Nephron (organoid): Measurements from ENCODE around the gene HDAC5.
"Not testable (repeated sequence)": the region's sequence is repeated elsewhere in the genome, so short reads cannot be mapped to it uniquely, and the experiment has no call there.

ENCODE experiments used
- H3K27ac Mint-ChIP-seq, 3 experiments: 2 replicates each; pipeline ENCODE4 v1.8.0; 2020; ENCODE audit warnings: mixed read lengths in 3 of 3, mild to moderate bottlenecking in 2 of 3, moderate library complexity in 1 of 3
- H3K27me3 Mint-ChIP-seq: 2 replicates; pipeline ENCODE4 v1.8.0; 2021; ENCODE audit warnings: low read depth, mild to moderate bottlenecking, moderate library complexity, mixed read lengths
- H3K36me3 Mint-ChIP-seq: 2 replicates; pipeline ENCODE4 v1.8.0; 2020; ENCODE audit warnings: low read depth, mixed read lengths
- H3K4me1 Mint-ChIP-seq: 2 replicates; pipeline ENCODE4 v1.8.0; 2020; ENCODE audit warnings: mixed read lengths
- H3K4me3 Mint-ChIP-seq, 3 experiments: 2 replicates each; pipeline ENCODE4 v1.8.0; 2020; ENCODE audit warnings: mild to moderate bottlenecking in 3 of 3, mixed read lengths in 3 of 3, moderate library complexity in 2 of 3
- H3K9me3 Mint-ChIP-seq: 2 replicates; pipeline ENCODE4 v1.8.0; 2020; ENCODE audit warnings: mixed read lengths
- TF ChIP-seq, protein P1 (sequence below), 3 experiments: fragments of 200-600 bp; sonication (generic); IDR thresholded peaks; one replicate each; pipeline ENCODE4 v1.5.0; 2021; ENCODE audit warnings: antibody characterized with exemption in 3 of 3; ENCODE audit not compliant: unreplicated experiment in 3 of 3

The HDAC5 gene

DNA sequence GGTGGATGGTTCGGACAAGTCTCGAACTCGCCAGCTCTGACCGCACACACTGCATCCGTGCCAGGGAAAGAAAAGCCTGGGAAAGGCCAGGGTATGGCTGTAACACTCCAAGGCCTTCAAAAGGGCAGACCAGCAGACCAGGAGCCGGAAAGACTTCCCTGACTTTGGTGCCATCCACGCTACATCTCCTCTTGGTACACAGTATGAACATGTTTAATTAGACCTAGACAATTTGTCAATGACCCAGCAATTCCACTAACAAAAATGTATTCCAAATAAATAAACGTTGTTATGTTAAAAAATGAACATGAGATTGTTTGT, 637 bp upstream of the HDAC5 start:
- peak overlapping the region; percentile 95 to 96 (median 96) for H3K4me3 Mint-ChIP-seq
- no peaks in the 10 kb centered on the region for H3K9me3 Mint-ChIP-seq
- peak overlapping the region; percentile 90 to 97 (median 94) for H3K27ac Mint-ChIP-seq
- TF ChIP-seq, protein P1, sequence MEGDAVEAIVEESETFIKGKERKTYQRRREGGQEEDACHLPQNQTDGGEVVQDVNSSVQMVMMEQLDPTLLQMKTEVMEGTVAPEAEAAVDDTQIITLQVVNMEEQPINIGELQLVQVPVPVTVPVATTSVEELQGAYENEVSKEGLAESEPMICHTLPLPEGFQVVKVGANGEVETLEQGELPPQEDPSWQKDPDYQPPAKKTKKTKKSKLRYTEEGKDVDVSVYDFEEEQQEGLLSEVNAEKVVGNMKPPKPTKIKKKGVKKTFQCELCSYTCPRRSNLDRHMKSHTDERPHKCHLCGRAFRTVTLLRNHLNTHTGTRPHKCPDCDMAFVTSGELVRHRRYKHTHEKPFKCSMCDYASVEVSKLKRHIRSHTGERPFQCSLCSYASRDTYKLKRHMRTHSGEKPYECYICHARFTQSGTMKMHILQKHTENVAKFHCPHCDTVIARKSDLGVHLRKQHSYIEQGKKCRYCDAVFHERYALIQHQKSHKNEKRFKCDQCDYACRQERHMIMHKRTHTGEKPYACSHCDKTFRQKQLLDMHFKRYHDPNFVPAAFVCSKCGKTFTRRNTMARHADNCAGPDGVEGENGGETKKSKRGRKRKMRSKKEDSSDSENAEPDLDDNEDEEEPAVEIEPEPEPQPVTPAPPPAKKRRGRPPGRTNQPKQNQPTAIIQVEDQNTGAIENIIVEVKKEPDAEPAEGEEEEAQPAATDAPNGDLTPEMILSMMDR (IDR thresholded peaks at IDR 0.05; ENCODE audit: unreplicated experiment in 3 of 3) = no peak
- peaks cover 36% of the 10 kb centered on the region for H3K4me1 Mint-ChIP-seq
- no peaks in the 10 kb centered on the region for H3K27me3 Mint-ChIP-seq
- no peaks in the 10 kb centered on the region for H3K36me3 Mint-ChIP-seq

DNA sequence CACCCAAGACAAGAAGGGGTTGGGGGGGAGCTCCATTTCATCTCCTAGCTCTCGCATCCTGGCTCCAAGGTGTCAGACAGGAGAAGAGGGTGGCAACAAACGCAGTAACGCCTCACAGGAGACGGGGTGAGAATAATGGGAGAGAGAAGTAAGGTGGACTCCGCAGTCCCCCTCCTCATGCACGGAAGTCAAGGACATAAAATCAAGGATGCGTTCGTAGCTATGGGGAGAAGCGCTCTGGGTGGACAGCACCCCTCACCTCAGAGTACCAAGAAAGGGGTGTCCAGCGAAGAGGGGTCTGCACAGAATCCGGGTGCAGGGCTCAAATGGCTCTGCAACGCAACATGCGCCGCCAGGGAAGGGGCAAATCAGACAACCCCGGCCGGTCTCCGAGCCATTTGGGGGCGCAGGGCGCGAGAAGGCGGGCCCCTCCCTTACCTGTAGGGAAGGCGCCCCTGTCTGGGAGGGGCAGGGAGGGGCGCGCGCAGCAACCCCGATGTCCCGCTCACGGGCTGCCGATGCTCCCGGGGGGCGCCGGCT, 555 bp downstream of the HDAC5 start:
- Mint-ChIP-seq H3K4me1 (peaks cover 46% of the 10 kb centered on the region), H3K9me3 (no peaks in the 10 kb centered on the region)
- TF ChIP-seq, protein P1 (IDR thresholded peaks at IDR 0.05; ENCODE audit: unreplicated experiment in 3 of 3) = no peak

DNA sequence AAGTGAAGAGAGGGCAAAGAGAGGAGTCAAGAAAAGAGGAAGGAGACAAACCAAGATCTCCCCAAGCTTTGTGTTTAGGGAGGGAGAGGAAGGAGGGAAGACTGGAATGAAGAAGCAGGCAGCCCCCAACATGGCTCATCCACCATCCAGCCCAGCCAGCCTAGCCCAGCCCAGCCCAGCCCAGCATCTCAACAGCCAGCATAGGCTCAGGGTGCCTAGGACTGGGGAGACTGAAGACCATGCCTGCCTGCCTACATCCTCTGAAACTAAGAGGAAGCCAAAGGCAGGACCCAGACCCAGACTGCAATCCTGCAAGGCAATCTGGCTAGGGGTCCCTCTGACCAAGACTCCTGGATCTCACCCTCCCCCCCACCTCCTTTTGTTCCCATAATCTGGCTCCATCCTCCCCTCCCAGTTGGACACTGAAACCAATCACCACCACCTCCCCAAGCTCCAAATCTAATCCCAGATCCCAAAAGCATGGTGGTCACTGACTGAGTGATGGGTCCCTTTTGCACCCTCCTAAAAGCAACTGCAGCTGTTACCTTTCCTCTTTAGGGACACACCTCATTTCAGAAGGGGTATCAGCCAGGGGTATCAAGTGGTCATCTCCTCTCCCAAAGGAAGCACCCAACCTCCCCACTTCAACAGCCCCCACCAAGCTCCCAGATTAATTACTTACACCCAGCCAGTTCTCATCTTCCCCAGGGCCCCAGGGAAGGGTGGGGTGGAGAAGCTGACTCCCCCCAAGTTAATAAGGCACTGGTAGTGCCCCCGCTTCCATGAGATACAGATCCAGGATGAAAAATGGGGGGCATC, 1.2 kb downstream of the HDAC5 start:
- H3K27me3 Mint-ChIP-seq = no peaks in the 10 kb centered on the region
- H3K9me3 Mint-ChIP-seq = no peaks in the 10 kb centered on the region
- peak overlapping the region; percentile 54 to 88 (median 82) for H3K27ac Mint-ChIP-seq
- H3K4me1 Mint-ChIP-seq = peaks cover 46% of the 10 kb centered on the region
- TF ChIP-seq, protein P1 (IDR thresholded peaks at IDR 0.05; ENCODE audit: unreplicated experiment in 3 of 3) = no peak
- peaks cover 5% of the 10 kb centered on the region for H3K36me3 Mint-ChIP-seq
- H3K4me3 Mint-ChIP-seq = peak overlapping the region; percentile 94 to 96 (median 95)

More for the DNA sequence above, 555 bp downstream of the HDAC5 start:
- no peaks in the 10 kb centered on the region for H3K27me3 Mint-ChIP-seq
- H3K36me3 Mint-ChIP-seq = peaks cover 5% of the 10 kb centered on the region
- peak overlapping the region; percentile 54 to 88 (median 82) for H3K27ac Mint-ChIP-seq
- H3K4me3 Mint-ChIP-seq = peak overlapping the region; percentile 94 to 96 (median 95)

DNA sequence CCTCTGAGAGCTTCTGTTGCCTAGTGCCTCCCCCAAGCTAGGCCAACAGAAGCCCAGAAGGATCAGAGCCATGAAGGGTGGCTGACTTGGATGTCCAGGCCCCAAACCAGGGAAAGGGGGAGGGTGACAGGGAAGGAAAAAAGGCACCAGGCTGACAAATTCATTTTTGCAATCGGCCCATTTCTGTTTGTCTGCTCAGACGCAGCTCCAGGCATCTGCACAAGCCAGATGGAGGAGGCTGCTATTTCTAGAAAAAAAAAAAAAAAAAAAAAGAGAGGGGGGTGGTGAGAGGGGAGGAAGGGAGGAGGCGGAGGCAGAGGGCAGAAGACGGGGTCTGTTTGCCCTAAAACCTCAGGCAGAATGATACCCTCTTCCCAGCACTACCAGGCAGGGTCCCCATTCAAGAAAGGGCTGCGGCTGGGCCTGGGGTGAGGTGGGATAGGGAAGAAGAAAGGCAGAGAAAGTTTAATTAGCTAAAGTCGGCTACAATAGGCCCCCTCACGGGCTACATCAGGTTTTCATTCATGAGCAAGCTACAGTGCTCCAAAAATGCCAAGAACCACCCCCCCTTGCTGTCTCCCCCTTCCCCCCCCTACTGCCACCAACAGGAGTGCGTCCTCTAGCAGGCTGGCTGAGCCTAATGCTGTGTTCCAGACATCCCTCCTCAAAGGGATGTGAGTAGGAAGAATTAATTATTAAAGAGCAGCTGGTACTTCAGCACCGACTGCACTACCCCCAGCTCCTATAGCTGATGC, 2.4 kb downstream of the HDAC5 start:
- H3K4me1 Mint-ChIP-seq = peaks cover 54% of the 10 kb centered on the region
- H3K36me3 Mint-ChIP-seq = peaks cover 13% of the 10 kb centered on the region
- no peaks in the 10 kb centered on the region for H3K9me3 Mint-ChIP-seq
- peak overlapping the region; percentile 53 to 67 (median 54) for H3K27ac Mint-ChIP-seq
- no peaks in the 10 kb centered on the region for H3K27me3 Mint-ChIP-seq
- TF ChIP-seq, protein P1 (IDR thresholded peaks at IDR 0.05; ENCODE audit: unreplicated experiment in 3 of 3) = no peak
- peak overlapping the region; percentile 94 to 96 (median 95) for H3K4me3 Mint-ChIP-seq

DNA sequence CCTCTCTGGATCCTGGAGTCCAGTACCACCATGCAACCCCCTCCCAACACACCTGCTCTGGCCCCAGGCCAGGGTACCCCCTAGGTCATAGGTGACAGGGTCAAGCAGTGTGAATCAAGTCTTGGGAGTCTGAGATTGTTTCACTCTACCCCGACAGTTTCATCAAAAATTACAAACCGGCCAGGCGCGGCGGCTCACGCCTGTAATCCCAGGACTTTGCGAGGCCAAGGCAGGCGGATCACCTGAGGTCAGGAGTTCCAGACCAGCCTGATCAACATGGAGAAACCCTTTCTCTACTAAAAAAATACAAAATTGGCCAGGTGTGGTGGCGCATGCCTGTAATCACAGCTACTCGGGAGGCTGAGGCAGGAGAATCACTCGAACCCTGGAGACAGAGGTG, 3.2 kb downstream of the HDAC5 start:
- not testable (repeated sequence) for H3K9me3 Mint-ChIP-seq, H3K27ac Mint-ChIP-seq, H3K27me3 Mint-ChIP-seq
- peaks cover 13% of the 10 kb centered on the region for H3K36me3 Mint-ChIP-seq
- H3K4me3 Mint-ChIP-seq = peak overlapping the region; percentile 40 to 95 (median 50)
- peaks cover 62% of the 10 kb centered on the region for H3K4me1 Mint-ChIP-seq

DNA sequence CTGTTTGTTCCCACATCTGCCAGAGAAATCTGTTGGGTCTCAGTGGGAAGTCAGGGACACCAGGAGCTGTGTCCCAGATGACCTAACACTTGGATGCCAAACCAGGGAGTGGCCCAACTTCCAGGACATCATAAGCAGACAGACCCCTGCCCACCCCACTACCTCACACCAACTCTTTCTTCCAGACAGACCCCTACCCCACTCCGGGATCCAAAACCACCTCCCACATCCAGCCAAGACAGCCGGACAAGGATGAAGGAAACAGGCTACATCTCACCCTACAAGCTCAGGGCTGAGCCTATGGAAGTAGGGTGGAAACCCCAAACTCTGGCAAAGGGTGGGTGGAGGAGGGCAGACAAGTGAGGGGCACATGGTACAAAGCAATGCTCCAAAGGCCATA, 3.6 kb downstream of the HDAC5 start:
- Mint-ChIP-seq H3K27ac (no peak overlapping the region), H3K4me1 (peaks cover 67% of the 10 kb centered on the region), H3K4me3 (peak overlapping the region in 1 of 3 experiments; percentile 47), H3K27me3 (no peaks in the 10 kb centered on the region), H3K36me3 (peaks cover 13% of the 10 kb centered on the region), H3K9me3 (no peaks in the 10 kb centered on the region)
- TF ChIP-seq, protein P1 (IDR thresholded peaks at IDR 0.05; ENCODE audit: unreplicated experiment in 3 of 3) = no peak
